HG03159 (cell line): Measurements from ENCODE around the gene CA10.
A peak's percentile ranks its signal among the peaks of the same experiment; 100 is the strongest.

ENCODE experiments used
- ATAC-seq: cut with Tn5 transposase; IDR thresholded peaks from one replicate; pipeline ENCODE4 v1.9.1; 2021; ENCODE audit warnings: mild to moderate bottlenecking, moderate library complexity; ENCODE audit not compliant: unreplicated experiment

Gene CA10

DNA sequence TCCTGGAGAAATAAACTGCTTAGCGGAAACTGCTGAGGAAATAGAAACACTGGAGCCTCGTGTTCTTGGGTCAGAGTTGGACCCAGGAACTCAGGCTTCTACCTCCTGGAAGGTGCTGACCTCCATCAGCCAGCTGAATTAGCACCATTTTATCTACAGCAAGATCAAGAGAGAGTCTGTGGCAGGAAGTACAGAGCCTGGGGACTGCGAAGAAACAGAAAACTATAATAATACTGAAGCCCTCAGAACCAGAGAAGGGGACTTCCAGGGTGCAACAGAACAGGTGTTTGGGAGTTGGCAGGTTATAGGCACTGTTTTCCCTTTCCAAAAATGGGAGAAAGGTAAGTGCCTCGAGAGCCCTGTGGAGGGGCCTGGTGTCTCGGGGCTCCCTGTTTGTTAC, 379.7 kb downstream of the CA10 start:
- no peak for ATAC-seq

DNA sequence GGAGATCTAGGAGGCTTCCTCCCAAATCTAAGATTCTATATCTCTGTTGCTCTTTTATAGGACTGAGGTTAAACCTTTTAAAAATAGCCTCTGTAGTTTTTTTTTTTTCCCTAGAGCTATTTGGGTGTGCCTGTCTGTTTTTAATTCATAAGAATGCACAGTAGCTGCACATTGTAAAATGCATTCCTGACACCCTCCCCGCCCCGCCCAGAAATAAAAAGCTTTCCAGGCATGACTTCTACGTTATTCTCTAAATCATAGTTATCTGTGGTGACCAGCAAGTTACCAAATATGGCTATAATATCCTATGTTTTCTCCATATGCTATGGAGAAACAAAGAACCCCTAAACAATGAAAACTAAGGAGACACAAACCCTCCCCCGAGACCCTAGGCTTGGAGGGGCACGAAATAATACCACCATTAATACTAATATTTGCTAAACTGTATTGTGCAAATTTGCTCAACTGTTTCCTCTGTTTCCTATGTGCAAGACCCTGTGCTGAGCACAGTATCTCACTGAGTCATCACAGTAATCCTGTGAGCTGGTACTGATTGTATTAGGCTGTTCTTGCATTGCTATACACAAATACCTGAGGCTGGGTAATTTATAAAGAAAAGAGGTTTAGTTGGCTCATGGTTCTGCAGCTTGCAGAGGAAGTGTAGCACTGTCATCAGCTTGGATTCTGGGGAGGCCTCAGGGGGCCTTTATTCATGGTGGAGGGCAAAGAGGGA, 388.3 kb downstream of the CA10 start:
- ATAC-seq: no peak

DNA sequence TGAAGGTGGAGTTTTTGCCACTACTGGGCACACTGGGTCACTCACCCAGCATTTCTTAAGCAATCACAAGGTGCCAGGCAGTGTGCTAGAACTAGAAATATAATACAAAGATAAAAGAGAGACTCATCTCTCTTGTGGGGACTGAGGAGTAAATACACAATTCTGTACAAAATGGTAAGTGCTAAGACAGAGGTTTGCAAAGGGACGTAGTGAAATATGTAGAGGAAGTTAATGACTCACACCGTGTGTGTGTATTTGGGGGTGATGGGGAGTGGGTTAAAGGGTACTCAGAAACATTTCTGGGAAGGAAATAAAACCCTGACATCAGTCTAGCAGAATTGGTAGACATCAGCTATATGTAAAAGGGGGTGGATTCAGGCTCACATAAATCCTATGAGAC, 389.3 kb downstream of the CA10 start:
- no peak for ATAC-seq

DNA sequence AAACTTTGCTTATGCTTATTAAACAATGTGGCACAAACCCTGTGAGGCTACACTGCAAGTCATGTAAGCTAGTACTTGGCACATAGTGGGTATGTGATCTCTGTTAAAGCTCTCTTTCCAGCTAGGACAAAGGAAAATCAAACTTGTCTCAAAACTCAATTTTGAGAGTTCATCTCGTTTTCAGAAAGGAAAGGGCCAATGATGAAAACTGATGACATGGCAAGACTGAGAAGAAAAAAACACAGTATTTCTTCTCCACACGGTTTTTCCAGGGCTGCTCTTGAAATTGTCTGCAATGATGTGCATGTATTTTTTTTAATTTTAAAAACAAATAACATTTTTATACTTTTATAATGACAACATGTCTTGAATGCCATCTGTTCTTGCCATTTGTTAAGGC, 389.8 kb downstream of the CA10 start:
- no peak for ATAC-seq

DNA sequence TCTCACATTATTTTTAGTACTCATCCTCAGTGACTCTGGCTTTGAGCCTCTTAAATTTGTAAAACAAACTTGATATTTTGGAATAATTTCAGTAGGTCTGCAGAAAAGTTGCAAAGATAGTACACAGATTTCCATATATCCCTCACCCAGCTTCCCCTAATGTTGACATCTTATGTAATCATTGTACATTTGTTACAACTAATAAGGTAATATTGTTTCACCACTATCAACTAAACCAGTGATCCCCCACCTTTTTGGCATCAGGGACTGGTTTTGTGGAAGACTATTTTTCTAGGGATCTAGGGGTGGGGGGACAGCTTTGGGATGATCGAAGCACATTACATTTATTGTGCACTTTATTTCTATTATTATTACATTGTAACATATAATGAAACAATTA, 391.2 kb downstream of the CA10 start:
- ATAC-seq: no peak

DNA sequence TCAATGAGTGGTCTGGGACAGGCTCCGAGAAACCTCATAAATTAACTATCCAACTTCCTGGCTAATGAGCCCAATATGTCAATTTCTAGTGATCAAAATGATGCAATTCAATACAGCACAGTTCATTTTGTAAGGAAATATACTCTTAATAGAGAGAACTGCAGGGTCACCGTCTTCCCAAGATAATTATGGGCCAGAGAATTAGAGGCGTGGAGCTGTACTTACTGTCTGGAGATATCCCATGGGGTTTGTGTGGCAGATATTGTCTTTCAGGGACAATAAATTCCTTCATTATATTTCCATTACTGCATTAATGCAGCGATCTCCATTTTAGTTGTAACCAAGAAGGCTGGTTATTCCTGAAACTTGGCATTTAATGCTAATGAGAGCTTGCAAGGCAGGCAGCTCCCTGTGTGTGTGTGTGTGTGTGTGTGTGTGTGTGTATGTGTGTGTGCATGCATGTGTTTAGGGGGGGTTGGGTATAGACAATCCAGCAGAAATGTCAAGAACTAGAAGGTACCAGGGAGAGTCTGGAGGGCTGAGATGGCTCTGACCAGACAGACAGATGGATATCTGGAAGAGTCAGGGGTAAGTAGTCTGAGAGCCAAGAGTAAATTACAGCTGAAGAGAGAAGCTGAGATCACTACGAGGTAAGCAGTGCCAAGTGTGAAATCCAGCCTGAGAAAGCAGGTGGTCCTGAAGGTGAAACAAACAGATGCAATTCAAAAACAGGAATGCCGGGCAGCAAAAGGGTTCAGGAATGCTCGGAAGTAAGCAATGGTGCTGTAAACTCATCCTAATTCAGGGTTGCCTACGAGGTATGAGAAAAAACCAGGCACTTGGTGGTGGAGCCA, 393.0 kb downstream of the CA10 start:
- no peak for ATAC-seq

DNA sequence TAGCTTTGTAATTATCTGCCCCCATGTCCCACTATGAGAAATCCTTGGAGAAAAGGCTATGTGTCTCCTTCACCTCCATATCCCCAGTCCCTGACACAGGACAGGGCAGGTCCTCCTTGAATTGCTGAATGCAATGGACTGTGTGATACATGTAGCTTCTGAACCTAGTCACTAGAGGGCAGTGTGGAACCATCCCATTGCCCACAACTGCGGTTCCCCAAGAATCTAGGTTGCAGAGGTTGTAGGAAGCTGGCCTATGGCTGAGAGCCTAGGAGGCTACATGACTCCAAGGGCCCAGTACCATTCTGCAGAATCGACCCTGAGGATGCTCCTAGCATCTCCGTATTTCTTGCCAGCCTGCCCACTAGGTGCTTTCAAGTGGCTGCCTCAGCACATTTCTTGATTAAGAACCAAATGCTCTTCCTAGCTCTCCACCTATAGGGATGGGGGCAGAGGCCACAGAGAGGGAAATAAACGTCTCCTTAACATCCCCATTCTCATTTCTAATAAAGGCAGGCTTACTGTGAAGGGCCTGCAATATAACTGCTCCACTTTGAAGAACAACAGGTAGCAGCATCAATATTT, 394.0 kb downstream of the CA10 start:
- ATAC-seq: peak; percentile 98

DNA sequence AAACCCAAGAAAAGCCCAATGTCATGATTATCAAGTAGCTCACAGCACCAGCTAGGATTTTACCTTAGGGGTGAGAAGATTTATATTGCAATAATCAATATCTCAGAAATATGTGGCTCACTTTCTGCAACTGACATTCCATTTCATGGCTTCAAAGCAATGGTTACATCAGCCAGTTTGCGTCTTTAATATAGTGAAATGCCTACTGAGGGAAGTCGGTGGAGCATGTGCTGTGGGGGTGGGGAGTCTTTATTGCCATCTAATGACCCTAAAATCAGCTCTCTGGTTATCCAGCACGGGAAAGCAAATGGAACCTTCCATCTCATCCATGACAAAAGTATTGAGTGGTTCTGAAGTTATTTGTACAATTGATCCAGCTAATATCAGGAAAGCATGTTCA, 395.5 kb downstream of the CA10 start:
- ATAC-seq: no peak

DNA sequence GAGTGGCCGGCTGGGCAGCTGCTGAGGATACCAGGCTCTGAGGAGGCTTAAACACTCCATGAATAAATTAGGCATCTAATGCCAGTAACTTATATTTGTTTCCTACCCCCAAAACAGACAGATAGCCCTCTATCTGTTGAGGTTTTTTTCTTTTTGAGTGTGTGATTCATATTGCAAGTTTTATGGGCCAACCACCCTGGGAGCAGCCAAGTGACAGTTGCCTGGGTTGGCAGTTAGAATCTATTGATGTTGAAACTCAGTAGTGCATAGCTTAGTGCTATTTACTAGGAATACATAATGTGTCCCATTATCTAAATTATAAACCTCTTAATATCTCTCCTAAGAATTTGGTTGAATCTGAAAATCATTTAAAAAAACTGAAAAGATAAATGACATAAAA, 397.4 kb downstream of the CA10 start:
- no peak for ATAC-seq

DNA sequence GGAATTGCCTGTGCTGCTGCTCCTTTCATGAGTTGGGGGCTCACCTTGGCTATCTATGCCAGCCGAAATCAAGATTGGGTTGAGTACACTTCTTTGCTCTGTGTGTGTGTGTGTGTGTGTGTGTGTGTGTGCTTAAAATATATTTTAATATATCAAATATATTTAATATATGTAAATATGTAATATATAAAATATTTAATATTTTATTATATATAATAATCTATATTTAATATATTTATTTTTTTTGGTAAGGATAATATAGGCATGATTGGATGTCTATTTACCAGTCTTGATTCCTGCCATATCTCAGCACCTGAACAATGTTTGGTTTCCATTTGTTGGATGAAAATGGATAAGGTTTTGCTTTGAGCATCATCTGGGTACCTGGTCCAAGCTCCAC, 399.3 kb downstream of the CA10 start:
- ATAC-seq: no peak

DNA sequence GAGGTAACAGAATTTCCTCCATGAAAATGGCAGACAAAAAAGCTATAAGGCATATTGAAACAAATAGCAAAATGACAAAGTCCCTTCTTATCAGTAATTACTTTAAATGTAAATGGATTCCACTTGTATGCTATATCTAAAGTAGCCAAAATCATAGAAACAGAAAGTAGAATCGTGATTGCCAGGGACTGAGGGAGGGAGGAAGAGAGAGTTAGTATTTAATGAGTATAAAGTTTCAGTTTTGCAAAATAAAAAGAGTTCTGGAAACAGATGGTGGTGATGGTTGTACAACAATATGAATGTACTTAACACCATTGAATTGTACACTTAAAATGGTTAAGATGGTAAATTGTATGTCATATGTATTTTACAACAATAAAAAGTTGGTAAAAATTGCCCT, 407.4 kb downstream of the CA10 start:
- ATAC-seq: no peak

DNA sequence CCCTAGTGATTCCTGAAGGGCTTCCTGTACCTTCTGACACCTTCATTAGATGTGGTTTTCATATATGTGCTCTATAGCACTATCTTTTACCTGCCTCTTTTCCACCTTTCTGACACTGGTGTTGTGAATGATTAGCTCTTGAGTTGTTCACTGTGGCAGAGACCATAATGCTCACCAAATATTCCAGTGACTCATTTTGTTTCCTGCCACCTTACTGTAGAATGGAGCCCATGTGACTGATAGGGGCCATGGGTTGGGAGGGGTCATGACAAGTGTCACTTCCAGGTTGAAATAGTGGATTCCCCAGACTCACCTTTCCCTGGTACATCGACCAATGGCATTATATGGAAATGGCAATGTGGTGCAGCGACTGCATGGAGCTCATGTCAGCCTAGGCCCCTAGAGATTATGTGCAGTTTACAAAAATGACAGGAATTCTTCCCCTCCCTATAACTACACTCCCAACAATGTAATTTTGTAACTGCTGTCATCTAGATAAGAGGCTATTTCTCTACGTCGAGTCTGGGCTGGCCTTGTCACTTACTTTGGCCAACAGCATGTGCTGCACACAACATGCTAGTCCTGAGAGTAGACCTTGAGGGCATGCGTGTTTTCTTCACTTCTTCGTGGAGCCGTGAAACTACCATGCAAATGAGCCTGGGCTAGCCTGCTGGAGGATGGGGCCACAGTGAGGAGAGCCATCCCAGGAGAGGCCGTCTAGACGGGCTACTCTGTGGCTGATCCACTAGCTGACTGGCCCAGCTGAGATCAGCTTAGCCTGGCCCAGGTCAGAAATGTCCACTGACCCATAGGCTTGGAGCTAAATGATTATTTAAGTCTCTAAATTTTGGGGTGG, 409.5 kb downstream of the CA10 start:
- ATAC-seq: no peak

DNA sequence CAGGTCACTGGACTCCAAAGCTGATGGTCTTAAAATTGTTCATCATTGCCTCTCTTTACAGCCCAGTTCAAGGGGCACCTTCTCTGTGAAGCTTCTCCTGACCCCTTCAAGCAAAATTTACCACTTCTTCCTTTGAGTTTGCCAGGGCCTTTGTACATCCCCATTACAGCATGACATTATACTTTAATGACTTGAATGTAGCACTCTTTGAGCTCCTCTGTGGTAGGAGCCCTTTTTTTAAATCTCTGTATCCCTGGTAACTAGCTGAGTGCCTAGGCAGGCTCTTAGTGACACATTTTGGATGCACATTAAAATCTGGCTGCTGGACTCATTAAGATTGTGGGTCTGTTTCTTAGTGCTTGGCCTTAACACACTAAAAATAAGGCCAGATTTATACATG, 412.1 kb downstream of the CA10 start:
- no peak for ATAC-seq

DNA sequence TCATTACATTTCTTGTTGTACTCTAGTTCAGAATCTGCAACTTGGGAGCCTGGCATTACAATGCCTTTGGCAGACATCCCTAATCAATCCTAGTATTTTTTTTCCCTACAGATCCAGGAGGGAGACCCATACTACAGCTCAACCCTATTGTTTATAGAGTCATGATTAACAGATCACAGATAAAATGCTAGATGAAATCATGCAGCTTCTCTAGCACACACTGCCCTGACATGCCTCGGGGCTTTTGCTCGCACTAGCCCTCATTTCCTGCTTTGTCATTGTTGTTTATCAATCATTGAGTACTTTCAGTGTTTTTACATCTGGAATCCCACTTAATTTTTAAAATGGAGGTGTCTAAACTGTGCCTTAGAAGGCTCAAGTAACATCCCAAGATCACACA, 412.5 kb downstream of the CA10 start:
- no peak for ATAC-seq

DNA sequence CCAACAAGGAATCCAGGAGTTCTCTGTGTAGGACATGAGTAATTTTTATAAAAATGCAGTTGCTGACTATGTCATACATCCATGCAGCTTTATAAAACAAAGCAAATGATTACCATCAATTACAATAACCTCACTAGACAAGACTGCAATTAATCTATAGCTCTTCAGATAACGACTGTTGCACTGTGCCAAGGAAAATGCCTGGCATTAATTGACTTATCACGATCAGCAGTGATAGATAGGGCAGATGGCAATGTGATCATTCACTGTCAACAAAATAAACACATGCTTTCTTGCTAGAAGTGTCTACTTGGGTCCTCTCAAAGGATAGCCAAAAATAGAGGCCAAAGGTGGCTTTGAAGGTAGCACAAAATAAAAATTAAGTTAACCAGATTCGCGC, 415.0 kb downstream of the CA10 start:
- ATAC-seq: no peak

DNA sequence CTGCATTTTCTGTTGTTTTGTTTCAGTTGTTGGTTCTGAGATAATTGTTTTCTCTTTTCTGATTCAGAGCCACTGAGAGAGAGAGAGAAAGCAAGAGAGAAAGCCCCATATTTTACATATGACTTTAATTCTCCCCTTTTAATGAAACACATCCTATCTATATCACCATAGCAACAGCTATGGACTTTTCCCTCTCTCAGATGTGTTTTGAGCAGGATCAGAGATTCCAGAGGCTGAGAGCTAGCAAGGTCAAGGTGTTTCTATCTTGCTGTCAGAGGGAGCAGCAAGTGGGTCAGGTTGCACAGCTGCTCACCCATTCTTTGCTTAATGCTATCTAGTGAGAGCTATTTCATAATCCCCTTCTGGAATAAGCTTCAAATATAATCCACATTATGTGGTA, 415.9 kb downstream of the CA10 start:
- no peak for ATAC-seq

DNA sequence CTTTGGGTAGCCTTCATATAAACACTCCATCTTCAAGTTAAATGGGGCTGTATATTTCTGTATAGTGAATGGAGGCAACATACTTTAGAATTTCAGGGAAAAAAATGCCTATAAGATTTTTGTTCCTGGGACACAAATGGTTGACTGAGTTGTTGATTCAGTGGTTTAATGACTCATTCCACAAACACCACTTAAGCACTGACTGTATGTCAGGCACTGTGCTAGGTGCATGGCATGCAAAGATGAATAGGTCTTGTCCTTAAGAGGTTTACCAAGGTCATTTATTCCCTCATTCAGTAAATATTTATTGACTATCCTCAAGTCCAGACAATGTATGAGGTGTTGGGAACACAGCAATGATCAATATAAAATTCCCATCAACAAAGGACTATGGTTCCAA, 417.1 kb downstream of the CA10 start:
- ATAC-seq: no peak

DNA sequence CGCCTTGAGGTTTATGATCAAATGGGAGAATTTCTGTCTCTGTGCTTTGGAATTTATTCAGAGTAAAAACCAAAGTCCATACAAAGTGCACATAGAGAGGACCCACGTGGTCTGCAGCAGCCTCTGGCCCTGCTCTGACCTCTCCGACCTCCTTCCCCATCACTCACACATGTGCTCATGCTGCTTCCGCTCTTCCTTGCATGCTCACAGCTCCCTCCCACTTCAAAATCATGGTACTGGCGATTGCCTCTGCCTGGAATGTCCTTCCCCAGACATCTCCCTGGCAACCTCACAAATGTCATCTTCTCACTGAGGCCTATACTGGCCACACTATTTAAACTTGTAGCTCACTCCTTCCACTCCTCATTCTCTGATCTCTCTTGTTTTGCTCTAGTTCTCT, 418.0 kb downstream of the CA10 start:
- no peak for ATAC-seq

DNA sequence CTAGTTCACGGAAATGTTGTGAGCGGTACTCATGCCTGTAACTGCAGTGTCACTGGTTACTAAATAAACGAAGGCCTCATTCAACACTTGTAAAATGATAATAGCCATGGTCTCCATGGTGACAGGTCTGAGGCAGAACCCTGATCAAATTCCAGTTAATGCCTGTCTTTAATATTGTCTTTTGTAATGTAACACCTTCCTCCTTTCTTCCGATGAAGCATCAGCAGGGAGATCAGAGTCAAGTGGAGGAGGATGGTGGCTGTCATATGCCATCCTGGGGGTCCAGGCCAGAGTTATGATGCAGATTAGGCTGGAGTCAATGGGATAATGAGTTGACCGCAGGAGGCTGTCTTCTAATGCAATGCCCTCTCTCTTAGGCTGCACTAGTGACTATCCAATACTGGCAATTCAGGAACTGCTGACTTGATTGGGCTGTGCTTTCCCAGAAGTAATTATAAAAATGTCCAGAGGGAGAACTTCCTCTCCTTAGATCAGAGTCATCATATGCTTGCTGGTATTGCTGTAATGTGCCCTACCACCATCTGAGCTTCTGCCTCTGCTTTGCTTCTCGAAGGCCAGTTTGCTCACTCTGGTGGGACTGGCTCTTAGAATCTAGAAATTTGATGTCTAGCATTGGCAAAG, 419.1 kb downstream of the CA10 start:
- no peak for ATAC-seq

DNA sequence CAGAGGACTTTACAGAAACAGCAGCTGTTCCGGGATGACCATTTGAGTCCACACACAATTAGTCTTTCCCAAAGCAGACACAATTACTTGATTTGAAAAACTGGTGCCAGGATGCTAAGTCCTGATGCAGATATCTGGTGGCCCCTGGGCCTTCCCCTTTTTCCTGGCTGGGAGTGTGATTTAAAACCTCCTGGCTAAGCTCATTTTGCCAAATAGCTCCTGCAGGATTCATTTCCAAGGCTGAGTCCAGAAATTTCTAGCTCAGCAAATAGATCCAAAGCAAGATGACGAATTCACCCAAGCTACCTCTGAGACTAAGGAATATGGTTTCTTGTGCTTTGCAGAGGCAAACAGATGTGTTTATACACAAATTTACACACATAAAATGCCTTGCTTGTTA, 422.2 kb downstream of the CA10 start:
- no peak for ATAC-seq

DNA sequence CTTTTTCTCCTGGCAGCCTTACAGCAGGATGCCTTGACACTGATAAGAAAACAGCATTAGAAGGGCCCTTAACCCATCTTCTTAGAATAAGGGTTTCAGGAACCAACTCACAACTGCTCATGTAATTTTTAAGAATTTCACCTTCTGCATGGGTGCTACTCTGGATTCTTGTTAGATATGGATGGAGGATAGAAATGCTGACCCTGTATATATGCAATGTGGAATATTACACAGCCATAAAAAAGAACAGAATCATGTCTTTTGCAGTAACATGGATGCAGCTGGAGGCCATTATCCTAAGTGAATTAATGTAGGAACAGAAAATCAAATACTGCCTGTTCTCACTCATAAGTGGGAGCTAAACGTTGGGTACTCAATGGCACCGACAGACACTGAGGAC, 423.5 kb downstream of the CA10 start:
- ATAC-seq: no peak
